Right ventricle myocardium inferior (tissue), 1 donor: Measurements from ENCODE around the gene ITPRID1. TPM values are rescaled to one million over a fixed set of nuclear protein-coding genes. Genes with fewer than 3 reads are reported as not detected.

ENCODE experiments used
- ATAC-seq: fragments of 200-7000 bp; cut with Tn5 transposase; one replicate; pipeline ENCODE4 v1.9.1; 2020; ENCODE audit warnings: mild to moderate bottlenecking, moderate library complexity
- DNase-seq: peaks from one replicate; pipeline ENCODE4 v3.0.0; 2021; ENCODE audit errors: missing footprints
- intact Hi-C: fragments of 100-400 bp; cut with DNase I; formaldehyde crosslinking; loops from one replicate; pipeline ENCODE4 v1.11.0; 2022
- total RNA-seq: library from RNA; stranded (reverse); fragmentation: NEBNext Ultra II Directional; extraction: Animal tissue kit (Norgen Biotek cat#: 25700); gene quantifications from one replicate; pipeline ENCODE4 v1.2.1, GENCODE V29; 2021
- donor health status: DM: no; HTN: yes; CAD: no; lungs with severe emphysema.

Gene ITPRID1
- total RNA-seq, 1 donor from 2014 or later: not detected

- no peak for ATAC-seq
- intact Hi-C loops: no loop called here
These were observed 169.7 kb downstream of the ITPRID1 start for GRCh38 chr7:31683445-31684225.

GRCh38 chr7:31687024-31687748, 173.3 kb downstream of the ITPRID1 start, which contains the start of gene PPP1R17:
PPP1R17 (plus strand) TSS chr7:31687215; CDS start chr7:31692442, 5,227 bp downstream.
- intact Hi-C loops: no loop called here
- ATAC-seq (peak; percentile 86), DNase-seq (peak; percentile 74)

More at GRCh38 chr7:31683445-31684225, 169.7 kb downstream of the ITPRID1 start:
- no peak for DNase-seq

DNA sequence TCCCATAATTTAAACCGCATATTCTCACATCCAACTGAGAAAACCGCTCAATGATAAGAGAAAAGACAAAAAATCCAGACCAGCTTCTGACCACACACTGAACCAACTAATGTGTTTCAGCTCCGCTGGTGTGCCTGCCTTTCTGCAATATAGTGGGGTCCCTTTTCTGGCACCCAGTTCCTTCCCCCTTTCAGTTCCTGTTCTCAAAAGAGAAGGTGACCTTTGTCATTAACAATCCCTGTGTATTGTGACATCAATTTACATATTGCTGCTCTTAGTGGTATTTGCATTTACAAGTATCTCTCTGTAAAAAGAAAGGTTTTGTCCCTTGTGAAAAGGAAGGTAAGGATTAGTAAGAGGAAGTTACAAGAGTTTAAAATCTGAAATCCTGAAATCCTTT, 174.5 kb downstream of the ITPRID1 start:
- intact Hi-C loops: no loop called here
- ATAC-seq (no peak), DNase-seq (no peak)

GRCh38 chr7:31688996-31689395, 175.1 kb downstream of the ITPRID1 start:
- DNase-seq (no peak), ATAC-seq (no peak)
- intact Hi-C loops: no loop called here

DNA sequence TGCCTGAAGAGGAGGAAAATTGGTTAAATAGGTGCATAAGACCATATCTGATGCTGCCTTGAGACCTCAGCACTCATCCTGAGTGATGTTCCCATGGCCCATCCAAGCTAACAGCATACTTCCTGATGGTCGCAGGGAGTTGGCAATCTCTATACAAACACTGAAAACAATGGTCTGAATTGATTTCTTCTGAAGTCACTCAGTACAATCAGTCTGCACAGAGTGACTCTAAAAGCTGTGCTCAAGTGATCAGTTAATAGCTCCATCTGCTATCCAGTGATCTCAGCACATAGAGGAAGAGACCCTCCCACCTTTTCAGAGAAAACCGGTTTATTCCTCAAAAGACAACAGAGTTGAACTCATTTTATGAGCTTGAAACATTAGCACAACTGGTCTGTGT, 177.0 kb downstream of the ITPRID1 start:
- no peak for DNase-seq
- intact Hi-C loops: no loop called here
- no peak for ATAC-seq

DNA sequence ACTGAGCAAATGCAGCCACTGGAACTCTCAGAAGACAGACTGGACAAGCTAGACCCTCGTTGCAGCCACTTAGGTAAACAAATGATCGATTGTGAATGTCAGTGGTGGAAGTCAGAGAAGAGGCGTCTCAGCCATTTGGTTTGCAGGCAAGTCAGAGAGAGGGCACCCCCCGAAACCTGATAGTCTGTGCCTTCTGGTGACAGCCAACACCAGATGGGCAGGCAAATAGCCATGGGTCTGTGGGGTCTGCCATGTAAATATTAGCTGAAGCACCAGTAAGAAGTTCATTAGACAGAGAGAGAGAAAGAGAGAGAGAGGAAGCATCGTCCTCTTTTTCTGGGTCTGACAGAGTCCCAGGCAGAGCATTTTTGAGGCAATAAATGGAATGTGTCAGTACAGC, 178.6 kb downstream of the ITPRID1 start:
- DNase-seq (no peak), ATAC-seq (no peak)
- intact Hi-C loops: no loop called here

DNA sequence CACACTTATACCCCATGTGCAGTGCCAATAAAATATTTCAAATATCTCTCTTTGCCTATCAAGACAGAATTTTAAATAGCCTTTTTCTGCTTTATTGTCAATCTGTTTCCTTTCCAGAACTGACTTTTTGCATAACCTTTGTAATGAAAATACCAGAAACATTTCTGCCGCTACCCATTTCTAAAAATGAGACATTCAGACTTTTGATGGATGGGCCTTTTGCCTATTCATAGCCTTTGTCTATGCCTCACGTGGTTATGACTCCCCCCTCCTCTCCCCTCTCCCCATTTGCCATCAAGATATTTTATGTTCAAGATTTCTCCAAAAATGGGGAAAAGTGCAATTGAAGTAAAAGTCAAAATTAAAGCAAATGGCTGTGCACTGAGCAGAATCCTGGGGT, 179.0 kb downstream of the ITPRID1 start:
- intact Hi-C loops: no loop called here
- DNase-seq (no peak), ATAC-seq (no peak)

DNA sequence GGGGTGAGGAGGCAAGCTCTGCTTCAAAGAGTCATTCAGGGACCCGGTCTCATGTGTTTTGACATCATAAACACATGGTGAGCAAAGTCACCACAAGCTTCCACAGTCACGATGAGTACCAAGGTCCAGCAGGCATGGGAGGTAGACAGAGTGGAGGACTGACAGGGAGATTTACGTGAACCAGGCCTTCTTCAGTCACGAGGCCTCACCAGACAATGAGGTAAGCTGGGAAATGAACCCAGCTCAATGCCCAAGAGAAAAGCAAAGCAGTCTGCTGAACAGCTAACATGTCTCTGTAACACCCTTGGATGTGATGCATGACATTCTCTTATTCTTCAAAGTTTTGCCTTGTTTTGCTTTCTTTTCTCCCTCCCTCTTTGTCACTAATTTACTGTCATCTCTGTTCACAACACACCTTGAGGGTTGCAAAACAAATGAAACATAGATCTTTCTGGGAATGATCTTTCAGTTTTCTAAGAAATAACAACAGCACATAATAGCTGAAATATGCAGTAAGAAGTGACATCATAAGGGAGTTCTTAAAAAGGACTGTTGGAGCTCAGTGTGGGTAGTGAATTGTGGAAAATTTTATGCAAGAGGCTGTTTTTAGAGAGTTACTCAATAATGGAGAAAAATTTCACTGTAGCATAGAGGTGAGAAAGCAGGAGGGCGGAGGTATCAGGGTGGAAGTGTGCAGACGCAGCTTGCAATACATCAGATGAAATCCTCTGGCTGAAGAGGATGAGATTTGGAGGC, 182.1 kb downstream of the ITPRID1 start:
- intact Hi-C loops: no loop called here
- ATAC-seq (peak; percentile 28), DNase-seq (no peak)

- intact Hi-C loops: no loop called here
- ATAC-seq (no peak), DNase-seq (no peak)
These were observed 185.2 kb downstream of the ITPRID1 start for GRCh38 chr7:31699050-31699449.

DNA sequence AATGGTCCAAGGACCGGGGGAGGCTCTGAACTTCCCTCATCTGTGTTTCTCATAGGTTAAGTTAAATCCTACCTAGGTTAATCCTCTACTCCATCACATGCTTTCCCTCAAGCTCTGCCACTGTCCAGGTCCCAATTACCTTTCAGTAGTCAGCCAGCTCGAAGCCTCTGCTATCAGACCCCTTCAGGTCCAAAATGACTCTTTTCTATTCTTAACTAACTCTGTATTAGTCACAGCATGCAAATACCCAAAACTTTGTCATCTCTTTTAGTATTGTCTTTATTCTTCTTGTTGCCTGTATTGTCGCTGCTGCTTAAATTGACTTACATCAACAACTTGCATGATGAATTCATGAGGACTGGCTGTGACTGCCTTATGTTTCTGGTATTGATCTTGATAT, 188.5 kb downstream of the ITPRID1 start:
- ATAC-seq: no peak
- DNase-seq: no peak

GRCh38 chr7:31705377-31705776, 191.5 kb downstream of the ITPRID1 start:
- no peak for DNase-seq
- ATAC-seq: no peak
- intact Hi-C loops: no loop called here

More for the DNA sequence above, 188.5 kb downstream of the ITPRID1 start:
- intact Hi-C loops: no loop called here

DNA sequence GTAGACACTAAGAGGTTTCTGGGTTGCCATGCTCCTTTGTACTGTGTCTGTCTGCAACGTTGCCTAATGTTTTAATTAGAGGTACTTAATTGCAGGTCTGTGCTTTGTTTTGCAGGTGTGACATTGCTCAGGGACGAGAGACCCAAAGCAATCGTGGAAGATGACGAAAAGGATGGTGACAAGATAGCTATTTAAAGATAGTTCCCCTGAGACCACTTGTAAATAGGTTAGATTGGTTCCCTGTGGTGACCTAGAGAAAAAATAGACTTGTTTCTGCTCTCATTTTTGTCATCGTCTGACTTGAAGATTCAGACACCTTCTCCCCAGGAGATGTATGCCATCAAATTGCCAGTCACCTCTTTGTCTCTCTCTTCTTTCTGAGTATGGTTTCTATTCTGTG, 193.2 kb downstream of the ITPRID1 start:
- intact Hi-C loops: no loop called here
- DNase-seq (no peak), ATAC-seq (no peak)

Other genes with a start within 250 kb of the ITPRID1 start
- gene NEUROD6, start 173.4 kb upstream of the ITPRID1 start, total RNA-seq: not detected
- gene PPP1R17, start 173.1 kb downstream of the ITPRID1 start, total RNA-seq: not detected